Skeletal muscle satellite cell (primary cell): ENCODE results near the gene DPF3.

Source experiments
- H3K27me3 ChIP-seq: 2 replicates; pipeline ENCODE4 v1.7.0; 2013; ENCODE audit warnings: low read length; ENCODE audit not compliant: control insufficient read depth, insufficient read depth
- H3K36me3 ChIP-seq: 2 replicates; pipeline ENCODE4 v1.7.0; 2013; ENCODE audit warnings: mild to moderate bottlenecking, control low read depth, low read length; ENCODE audit not compliant: insufficient read depth
- H3K4me1 ChIP-seq: 2 replicates; pipeline ENCODE4 v1.7.0; 2013; ENCODE audit warnings: low read length; ENCODE audit not compliant: control insufficient read depth, insufficient read depth
- H3K4me2 ChIP-seq: 2 replicates; pipeline ENCODE4 v1.7.0; 2013; ENCODE audit warnings: mild to moderate bottlenecking, low read length
- H3K4me3 ChIP-seq: 2 replicates; pipeline ENCODE4 v1.7.0; 2013; ENCODE audit warnings: low read length
- H3K9ac ChIP-seq: 2 replicates; pipeline ENCODE4 v1.7.0; 2013; ENCODE audit warnings: mild to moderate bottlenecking, low read depth, low read length, moderate library complexity
- H3K9me3 ChIP-seq: replicated peaks from 2 replicates; pipeline ENCODE4 v1.7.0; 2013; ENCODE audit warnings: mild to moderate bottlenecking, control low read depth, low read length

DPF3 gene

DNA sequence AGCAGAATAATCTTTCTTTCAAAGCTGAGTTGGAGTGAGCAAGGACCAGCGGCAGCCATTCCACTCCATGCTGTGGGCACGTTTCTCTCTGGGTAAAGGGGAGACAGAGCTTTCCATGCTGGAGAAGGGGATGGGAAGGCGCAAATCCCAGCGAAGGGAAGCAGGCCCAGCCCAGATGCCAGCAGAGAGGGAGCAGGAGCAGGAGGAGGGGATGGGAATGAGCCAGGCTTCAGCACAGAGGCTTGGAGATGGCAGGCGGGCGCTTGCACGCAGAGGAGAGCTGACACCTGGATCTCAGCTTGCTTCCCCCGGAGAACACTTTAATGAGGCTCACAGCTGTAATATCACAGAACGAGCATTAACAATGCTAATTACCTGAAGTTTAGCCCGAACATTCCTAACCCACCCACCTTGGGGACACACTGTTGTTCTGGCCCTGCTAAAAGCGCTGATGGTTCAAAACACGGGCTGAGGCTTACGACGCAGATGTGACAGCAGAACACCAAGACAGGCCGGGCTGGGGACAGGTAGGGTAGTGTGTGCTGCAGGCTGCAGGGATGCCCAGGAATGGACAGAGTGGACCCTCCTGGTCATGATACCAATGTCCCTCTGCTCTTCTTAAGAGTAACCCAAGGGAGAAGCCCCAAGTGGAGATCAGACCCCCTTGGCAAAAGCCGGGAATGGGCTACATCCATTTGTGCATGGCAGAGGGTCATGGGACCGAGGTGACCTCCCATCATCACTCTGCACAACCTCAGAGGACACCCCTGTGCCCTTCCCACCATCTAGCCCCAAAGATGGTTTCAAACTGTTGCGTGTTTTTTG lies 288.6 kb downstream of the DPF3 start:
- no peak overlapping the region for H3K4me3 ChIP-seq

DNA sequence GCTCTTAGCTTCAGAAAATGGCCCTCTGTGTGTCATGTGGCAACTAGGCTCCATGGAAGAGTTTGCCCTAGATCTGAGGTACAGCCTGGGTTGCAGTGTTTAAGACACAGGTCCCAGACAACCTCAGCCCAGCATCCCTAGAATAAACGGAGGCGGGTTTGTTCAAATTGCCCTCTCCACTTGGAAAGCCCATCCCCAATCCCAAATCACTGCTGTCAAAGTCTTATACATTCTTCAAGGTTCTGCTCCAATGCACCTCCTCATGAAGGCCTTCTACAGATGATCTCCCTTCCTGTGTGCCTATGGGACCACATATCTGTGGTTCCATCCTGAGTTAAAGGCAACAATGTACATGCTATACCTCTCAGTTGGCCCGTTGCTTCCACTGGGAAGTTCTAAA lies 289.8 kb downstream of the DPF3 start:
- no peaks in the 10 kb centered on the region for H3K36me3 ChIP-seq
- H3K4me2 ChIP-seq, result no peak overlapping the region
- H3K4me1 ChIP-seq, result peaks cover 24% of the 10 kb centered on the region
- H3K9me3 ChIP-seq, result no peaks in the 10 kb centered on the region
- no peak overlapping the region for H3K9ac ChIP-seq
- H3K27me3 ChIP-seq, result no peaks in the 10 kb centered on the region
- no peak overlapping the region for H3K4me3 ChIP-seq

More for the DNA sequence above, 288.6 kb downstream of the DPF3 start:
- H3K36me3 ChIP-seq, result no peaks in the 10 kb centered on the region
- H3K4me1 ChIP-seq, result peaks cover 28% of the 10 kb centered on the region
- H3K9me3 ChIP-seq, result no peaks in the 10 kb centered on the region
- H3K4me2 ChIP-seq, result no peak overlapping the region
- H3K27me3 ChIP-seq, result no peaks in the 10 kb centered on the region
- H3K9ac ChIP-seq, result no peak overlapping the region

DNA sequence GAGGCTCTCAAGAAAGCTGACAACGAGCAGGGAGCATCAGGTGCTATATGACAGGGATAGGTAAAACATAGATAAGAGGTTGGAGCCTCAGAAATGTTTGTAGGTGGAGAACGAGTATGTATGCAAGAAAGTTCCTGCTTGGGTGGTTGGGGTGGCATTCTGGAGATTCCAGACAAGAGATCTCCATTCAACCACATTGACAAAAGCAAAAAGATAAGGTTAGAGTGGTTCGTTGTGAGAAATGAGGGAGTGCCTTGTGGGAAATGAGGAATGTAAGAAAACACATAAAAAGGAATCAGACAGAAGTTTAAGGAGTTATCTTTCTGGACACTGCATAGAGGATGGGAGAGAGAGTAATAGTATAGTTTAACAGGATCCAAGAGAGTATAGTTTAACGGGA lies 290.3 kb downstream of the DPF3 start:
- H3K27me3 ChIP-seq, result no peaks in the 10 kb centered on the region
- H3K4me1 ChIP-seq, result peaks cover 20% of the 10 kb centered on the region
- no peaks in the 10 kb centered on the region for H3K9me3 ChIP-seq
- no peak overlapping the region for H3K9ac ChIP-seq
- no peak overlapping the region for H3K4me3 ChIP-seq
- H3K36me3 ChIP-seq, result no peaks in the 10 kb centered on the region
- no peak overlapping the region for H3K4me2 ChIP-seq

DNA sequence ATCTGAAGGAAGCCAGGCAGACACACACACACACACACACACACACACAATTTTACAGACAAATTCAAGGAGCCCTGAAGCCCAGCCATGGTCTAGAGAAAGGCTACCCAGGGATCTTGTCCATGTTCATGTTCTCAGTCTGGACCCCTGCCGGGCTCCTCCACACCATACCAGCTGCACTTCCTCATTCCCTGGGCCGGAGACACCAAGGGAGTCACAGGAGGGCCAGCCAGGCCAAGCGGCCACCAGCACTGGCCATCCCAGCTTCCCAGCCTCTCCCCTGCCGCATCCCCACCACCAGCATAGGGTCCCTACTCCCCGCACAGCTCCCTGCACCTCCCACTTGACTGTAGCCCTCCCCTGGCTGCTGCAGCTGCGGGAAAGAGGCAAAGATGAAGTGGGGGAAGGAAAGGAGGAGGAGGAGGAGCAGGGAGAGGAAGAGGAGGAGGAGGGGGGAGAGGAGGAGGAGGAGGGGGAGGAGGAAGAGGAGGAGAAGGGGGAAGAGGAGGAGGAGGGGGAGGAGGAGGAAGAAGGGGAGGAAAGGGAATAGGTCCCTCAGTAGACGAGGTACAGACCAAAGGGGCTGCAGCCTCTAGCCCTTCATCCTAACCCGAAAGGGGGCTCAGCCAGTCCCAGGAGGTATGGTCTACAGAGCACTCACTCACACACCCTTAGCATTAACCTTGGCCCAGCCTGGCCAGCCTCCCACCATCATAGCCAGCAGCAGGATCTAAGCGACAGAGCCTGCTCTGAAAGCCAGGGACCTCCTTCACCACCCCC lies 293.2 kb downstream of the DPF3 start:
- H3K9me3 ChIP-seq, result no peaks in the 10 kb centered on the region
- no peaks in the 10 kb centered on the region for H3K27me3 ChIP-seq
- no peak overlapping the region for H3K9ac ChIP-seq
- no peak overlapping the region for H3K4me2 ChIP-seq
- no peaks in the 10 kb centered on the region for H3K36me3 ChIP-seq
- no peak overlapping the region for H3K4me3 ChIP-seq
- no peaks in the 10 kb centered on the region for H3K4me1 ChIP-seq

DNA sequence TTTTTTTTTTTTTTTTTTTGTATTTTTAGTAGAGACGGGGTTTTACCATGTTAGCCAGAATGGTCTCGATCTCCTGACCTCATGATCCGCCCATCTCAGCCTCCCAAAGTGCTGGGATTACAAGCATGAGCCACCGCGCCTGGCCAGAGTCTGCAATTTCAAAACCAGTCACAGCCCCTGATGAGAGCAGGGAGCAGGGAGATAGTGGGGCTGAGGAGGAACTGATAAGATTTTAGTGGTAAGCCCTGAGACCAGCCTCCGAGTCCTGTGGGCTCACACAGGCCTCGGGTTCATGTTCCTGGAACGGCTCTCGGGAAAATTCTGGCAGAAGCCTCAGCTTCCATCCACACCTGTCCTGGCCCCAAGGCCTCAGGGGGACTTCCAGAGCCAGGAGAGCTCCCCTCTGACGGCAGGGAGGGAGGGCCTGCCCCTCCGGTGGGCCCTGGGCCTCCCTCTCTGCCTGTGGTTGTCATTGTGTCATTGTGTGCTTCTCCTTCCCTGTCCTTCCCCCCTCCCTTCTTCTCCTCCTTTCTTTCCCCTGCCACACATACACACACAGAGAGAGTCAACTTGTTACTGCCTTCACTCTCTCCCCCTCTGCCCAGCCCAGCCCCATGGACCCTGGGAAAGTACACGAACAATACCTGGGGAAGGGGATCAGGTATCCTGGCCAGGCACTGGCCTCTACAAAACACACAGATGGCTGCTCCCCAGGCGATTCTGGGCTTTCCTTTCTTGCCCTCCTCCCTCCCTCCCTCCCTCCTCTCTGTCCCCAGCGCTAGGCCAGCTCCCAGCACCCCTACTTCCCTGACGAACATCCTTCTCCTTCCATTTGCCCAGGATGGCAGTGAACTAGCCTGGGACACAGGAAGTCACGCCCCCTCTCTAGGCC lies 294.1 kb downstream of the DPF3 start:
- H3K36me3 ChIP-seq, result no peaks in the 10 kb centered on the region
- no peaks in the 10 kb centered on the region for H3K9me3 ChIP-seq
- H3K9ac ChIP-seq, result no peak overlapping the region
- no peak overlapping the region for H3K4me2 ChIP-seq
- H3K4me1 ChIP-seq, result no peaks in the 10 kb centered on the region
- H3K4me3 ChIP-seq, result no peak overlapping the region
- no peaks in the 10 kb centered on the region for H3K27me3 ChIP-seq

DNA sequence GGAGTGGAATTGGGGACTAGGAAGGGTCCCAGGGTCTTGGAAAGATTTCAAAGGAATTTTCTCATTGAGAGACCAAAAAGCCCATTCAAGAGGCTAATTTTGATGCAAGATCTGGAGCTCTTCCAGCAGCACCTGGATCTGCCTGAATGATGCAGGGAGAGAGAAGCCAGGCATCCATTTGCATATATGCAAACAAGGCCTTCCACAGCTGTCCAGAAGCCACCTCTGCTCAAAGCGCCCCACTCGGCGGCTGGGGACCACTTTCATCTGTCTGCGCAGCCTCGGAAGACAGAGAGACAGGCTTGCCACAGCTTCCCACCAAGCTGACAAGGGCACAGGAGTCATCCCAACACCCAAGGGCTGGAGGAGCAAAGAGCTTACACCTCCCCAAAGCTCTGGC lies 295.6 kb downstream of the DPF3 start:
- no peak overlapping the region for H3K9ac ChIP-seq
- H3K4me3 ChIP-seq, result no peak overlapping the region
- H3K36me3 ChIP-seq, result no peaks in the 10 kb centered on the region
- H3K4me2 ChIP-seq, result no peak overlapping the region
- no peaks in the 10 kb centered on the region for H3K9me3 ChIP-seq
- H3K4me1 ChIP-seq, result no peaks in the 10 kb centered on the region
- H3K27me3 ChIP-seq, result no peaks in the 10 kb centered on the region

DNA sequence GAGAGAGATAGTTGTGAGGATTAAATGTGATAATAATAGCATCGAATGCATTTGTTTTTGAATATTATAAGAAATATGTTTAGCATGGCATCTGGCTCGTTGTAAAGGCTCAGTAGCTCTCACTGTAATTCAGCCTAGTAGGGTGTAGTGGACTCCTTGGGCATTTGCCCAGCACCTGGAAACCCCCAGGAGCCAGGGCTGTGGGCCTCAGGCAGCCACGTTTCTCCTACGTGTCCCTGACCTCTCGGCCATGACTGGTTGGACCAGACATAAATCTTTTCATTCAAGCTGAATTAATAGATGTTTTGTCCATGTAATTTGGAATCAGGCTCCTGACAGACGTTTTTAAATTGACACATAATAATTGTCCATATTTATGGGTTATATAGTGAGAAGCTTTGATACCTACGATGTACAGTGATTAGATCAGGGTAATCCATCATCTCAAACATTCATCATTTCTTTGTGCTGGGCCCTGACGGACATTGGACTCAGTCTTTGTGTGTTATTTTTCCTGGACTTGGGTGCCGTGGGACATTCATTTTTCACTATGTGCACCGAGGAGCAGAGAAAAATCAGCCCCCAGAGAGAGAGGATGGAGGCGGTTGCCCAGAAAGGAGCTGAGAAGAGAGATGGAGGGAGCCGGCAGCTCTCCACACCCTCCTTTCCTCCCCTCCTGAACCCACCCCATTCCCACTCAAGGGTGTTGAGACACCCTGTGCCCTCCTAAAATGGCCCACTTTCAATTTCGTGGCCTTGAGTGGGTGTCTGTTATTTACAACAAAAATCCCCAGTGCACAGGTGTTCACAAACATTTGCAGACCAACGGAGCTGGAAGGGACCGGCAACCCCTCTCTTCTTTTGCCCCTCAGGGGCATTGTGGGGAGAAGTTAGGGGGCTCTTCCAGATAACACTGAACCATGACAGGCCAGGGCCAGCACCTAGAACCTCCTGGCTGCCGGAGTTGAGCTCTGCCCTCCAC lies 296.4 kb downstream of the DPF3 start:
- H3K9me3 ChIP-seq, result no peaks in the 10 kb centered on the region
- no peaks in the 10 kb centered on the region for H3K27me3 ChIP-seq
- no peaks in the 10 kb centered on the region for H3K4me1 ChIP-seq
- no peak overlapping the region for H3K4me3 ChIP-seq
- no peaks in the 10 kb centered on the region for H3K36me3 ChIP-seq
- H3K9ac ChIP-seq, result no peak overlapping the region
- no peak overlapping the region for H3K4me2 ChIP-seq

DNA sequence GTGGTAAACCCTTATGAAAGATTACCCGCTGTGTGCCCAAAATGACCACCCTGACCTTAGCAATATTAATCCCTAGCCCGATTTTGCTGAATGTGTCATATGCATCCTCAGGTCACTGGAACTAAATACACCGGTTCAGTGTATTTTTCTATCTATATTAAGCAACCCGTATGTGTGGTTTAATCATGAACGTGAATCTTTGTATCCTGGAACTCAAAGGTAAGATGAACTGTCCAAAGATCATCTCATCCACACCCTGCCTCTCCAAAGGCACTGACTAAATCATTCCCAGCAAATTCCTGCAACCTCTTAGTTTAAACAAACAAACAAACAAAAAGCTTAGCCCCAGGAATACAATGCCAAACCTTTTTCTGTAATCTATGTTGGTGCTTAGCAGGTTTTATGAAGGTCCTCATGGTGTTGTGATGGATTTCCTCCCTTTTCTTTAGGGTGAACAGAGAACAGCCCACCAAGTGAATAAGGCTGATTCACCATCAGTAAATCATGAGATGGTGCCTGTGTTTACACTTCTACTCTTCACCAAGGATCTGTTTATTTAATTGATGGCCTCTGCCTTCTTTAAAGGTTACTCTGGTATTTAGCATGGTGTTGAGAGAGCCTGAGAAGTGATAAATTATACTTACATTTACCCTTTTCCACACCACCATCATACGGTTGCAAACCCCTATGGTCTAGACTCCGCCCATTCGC lies 298.6 kb downstream of the DPF3 start:
- no peak overlapping the region for H3K4me2 ChIP-seq
- H3K27me3 ChIP-seq, result no peaks in the 10 kb centered on the region
- H3K9me3 ChIP-seq, result no peaks in the 10 kb centered on the region
- H3K4me1 ChIP-seq, result no peaks in the 10 kb centered on the region
- H3K4me3 ChIP-seq, result no peak overlapping the region
- no peaks in the 10 kb centered on the region for H3K36me3 ChIP-seq
- no peak overlapping the region for H3K9ac ChIP-seq

DNA sequence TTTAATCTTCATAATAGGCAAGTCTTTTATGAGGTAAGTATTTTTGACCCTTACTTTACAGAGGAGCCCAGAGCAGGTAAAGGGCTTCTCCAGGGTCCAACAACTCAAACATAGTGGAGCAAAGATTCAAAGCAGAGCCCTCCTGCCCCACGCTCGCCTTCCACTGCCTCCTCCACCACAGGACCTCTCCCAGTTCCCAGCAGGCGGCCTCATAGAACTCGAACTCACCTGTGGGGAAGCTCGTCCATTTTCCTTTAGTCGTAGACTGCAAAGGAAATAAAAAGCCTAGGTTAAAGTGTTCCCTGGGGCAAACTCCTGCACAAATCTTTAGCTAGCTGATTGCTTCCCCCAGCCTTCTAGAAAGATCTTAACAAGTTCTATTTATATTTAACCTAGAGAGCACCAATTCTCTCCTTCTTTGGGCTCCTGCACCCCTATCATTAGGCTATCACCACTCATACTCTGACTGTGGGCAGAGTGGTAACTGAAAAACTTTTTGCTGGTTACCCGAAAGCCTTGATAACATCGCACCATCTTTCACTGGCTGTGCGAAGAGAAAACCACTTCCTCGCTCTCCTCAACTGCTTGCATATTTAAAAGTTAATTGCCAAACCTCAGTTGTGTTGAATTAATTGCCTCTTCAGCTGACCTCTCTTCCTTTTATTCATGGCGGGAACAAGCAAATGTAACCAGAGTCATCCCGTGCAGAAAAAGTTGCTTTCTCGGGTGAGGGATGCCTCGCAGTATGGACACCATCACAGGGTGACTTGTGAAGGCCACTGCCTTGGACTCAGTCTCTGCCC lies 299.6 kb downstream of the DPF3 start:
- Histone ChIP-seq H3K4me3 (no peak overlapping the region), H3K9me3 (no peaks in the 10 kb centered on the region), H3K36me3 (no peaks in the 10 kb centered on the region), H3K4me1 (no peaks in the 10 kb centered on the region), H3K4me2 (no peak overlapping the region), H3K27me3 (no peaks in the 10 kb centered on the region), H3K9ac (no peak overlapping the region)
